Activated naive CD4-positive, alpha-beta T cell treated with anti-CD3 and anti-CD28 coated beads, Interleukin-2, amount 50 U/mL, for 24 hours (primary cell): ENCODE data around the gene IMP4.

ENCODE experiments used
- H3K27ac Mint-ChIP-seq: one replicate; pipeline ENCODE4 v1.8.0; 2021; ENCODE audit warnings: mild to moderate bottlenecking, mixed read lengths
- H3K27me3 Mint-ChIP-seq: one replicate; pipeline ENCODE4 v1.8.0; 2021; ENCODE audit warnings: mixed read lengths
- H3K36me3 Mint-ChIP-seq: one replicate; pipeline ENCODE4 v1.8.0; 2021; ENCODE audit warnings: mixed read lengths
- H3K4me1 Mint-ChIP-seq: one replicate; pipeline ENCODE4 v1.8.0; 2021; ENCODE audit warnings: mixed read lengths
- H3K4me3 Mint-ChIP-seq: one replicate; pipeline ENCODE4 v1.8.0; 2021; ENCODE audit warnings: mild to moderate bottlenecking, mixed read lengths
- H3K9me3 Mint-ChIP-seq: one replicate; pipeline ENCODE4 v1.8.0; 2021; ENCODE audit warnings: mixed read lengths

Gene IMP4

GRCh38 chr2:130391058-130391871, 48.6 kb downstream of the IMP4 start:
- H3K36me3 Mint-ChIP-seq = no peaks in the 10 kb centered on the region
- H3K9me3 Mint-ChIP-seq = no peaks in the 10 kb centered on the region
- H3K27me3 Mint-ChIP-seq = peaks cover 6% of the 10 kb centered on the region
- H3K4me1 Mint-ChIP-seq = peaks cover 13% of the 10 kb centered on the region
- H3K4me3 Mint-ChIP-seq = peak overlapping the region; percentile 94
- no peak overlapping the region for H3K27ac Mint-ChIP-seq

GRCh38 chr2:130391872-130392670, 49.4 kb downstream of the IMP4 start:
- Mint-ChIP-seq H3K4me3 (peak overlapping the region; percentile 94), H3K27me3 (peaks cover 8% of the 10 kb centered on the region), H3K36me3 (no peaks in the 10 kb centered on the region), H3K9me3 (no peaks in the 10 kb centered on the region), H3K27ac (no peak overlapping the region), H3K4me1 (peaks cover 13% of the 10 kb centered on the region)

- Mint-ChIP-seq H3K36me3 (no peaks in the 10 kb centered on the region), H3K4me3 (no peak overlapping the region), H3K4me1 (peaks cover 13% of the 10 kb centered on the region), H3K9me3 (no peaks in the 10 kb centered on the region), H3K27me3 (peaks cover 10% of the 10 kb centered on the region), H3K27ac (no peak overlapping the region)
Measured at GRCh38 chr2:130393318-130393910, 50.7 kb downstream of the IMP4 start.
